Loucy (cell line): ENCODE results near the gene SEC14L1.

Experiments
- EZH2phosphoT487 ChIP-seq: fragments of 200-600 bp; IDR thresholded peaks from 2 replicates; pipeline ENCODE4 v1.6.1; 2018; ENCODE audit warnings: antibody characterized with exemption, mild to moderate bottlenecking, moderate library complexity, borderline replicate concordance
- TF ChIP-seq, protein P1 (sequence below): fragments of 200-600 bp; sonication (generic); conservative IDR thresholded peaks from 2 replicates; pipeline ENCODE4 v1.5.1; 2014; ENCODE audit warnings: mild to moderate bottlenecking, antibody characterized with exemption, low read length

DNA sequence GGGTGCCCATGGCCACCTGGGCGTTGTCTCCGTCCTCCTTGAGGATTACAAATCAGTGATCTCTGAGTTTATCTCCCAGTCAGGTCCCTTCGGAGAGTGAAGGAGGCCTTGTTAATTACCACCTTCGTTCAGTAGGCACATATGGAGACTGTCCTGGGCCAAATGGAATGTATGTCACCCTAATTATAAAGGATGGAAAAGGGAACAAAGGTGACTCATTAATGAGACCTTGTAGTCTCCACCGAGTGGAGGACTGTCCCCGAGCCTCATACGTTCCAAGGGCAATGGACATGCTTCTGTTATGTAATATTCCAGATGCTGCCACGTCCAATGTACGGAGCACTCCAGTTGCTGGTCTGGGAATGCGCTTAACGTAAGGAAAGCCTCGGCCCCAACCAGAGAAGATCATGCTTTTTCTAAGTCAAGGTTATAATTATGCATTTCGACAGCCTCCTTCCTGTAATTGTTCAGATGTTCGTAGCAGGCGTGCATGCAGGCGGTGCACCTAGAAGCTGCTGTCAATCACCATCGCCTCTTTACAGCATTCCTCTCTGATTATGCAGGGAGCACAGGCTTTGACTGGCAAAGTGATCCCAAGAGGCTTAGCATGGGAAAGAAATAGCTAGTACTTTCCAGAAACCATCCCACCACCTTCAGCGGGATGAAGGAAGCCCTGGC is 22.4 kb upstream of the SEC14L1 start:
- TF ChIP-seq, protein P1, sequence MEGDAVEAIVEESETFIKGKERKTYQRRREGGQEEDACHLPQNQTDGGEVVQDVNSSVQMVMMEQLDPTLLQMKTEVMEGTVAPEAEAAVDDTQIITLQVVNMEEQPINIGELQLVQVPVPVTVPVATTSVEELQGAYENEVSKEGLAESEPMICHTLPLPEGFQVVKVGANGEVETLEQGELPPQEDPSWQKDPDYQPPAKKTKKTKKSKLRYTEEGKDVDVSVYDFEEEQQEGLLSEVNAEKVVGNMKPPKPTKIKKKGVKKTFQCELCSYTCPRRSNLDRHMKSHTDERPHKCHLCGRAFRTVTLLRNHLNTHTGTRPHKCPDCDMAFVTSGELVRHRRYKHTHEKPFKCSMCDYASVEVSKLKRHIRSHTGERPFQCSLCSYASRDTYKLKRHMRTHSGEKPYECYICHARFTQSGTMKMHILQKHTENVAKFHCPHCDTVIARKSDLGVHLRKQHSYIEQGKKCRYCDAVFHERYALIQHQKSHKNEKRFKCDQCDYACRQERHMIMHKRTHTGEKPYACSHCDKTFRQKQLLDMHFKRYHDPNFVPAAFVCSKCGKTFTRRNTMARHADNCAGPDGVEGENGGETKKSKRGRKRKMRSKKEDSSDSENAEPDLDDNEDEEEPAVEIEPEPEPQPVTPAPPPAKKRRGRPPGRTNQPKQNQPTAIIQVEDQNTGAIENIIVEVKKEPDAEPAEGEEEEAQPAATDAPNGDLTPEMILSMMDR: no peak
- TF ChIP-seq EZH2phosphoT487: no peak
